ENCODE measurements around the gene CAMK2A. TPM values are rescaled to one million over a fixed set of nuclear protein-coding genes. Genes with fewer than 3 reads are reported as not detected.

Gene CAMK2A
- total and polyA plus RNA-seq, 2 donors (not counting 3 experiments of a cell fraction or from before 2014, with no cell fraction given), result not detected

- H3K9ac ChIP-seq (replicated peaks; ENCODE audit: extremely low read depth, insufficient read depth, low read length), result no peak overlapping the region
- no peaks in the 10 kb centered on the region for H3K36me3 ChIP-seq (ENCODE audit: control insufficient read depth in 2 of 2, extremely low read depth in 1 of 2, insufficient read depth in 2 of 2, low read length in 2 of 2)
- intact Hi-C loops (cut with micrococcal nuclease), result loop anchor here (5.0 kb wide), 1 partner anchor 52 kb away; no protein-coding TSS in a partner anchor
- no peaks in the 10 kb centered on the region for H3K27me3 ChIP-seq (ENCODE audit: control insufficient read depth in 2 of 2, insufficient read depth in 2 of 2, low read length in 2 of 2)
- DNase-seq (ENCODE audit: low read depth, low spot score) (no peak), FAIRE-seq (no peak)
- no peaks in the 10 kb centered on the region for H3K4me1 ChIP-seq (ENCODE audit: control insufficient read depth, extremely low read depth, insufficient read depth, low read length)
- no peak overlapping the region for H3K27ac ChIP-seq (ENCODE audit: insufficient read depth, low read depth, low read length)
- no peaks in the 10 kb centered on the region for H3K9me1 ChIP-seq (replicated peaks; ENCODE audit: control insufficient read depth, extremely low read depth, insufficient read depth, low read length)
- dilution Hi-C loops (cut with MboI; ENCODE audit: extremely low pct_ligation_motif_present, low sequenced_read_pairs), result no loop called here
- TF ChIP-seq GATA2 (IDR thresholded peaks at IDR 0.05; ENCODE audit: insufficient read depth, insufficient read length, low read depth, low read length), result no peak
- TF ChIP-seq JUN (IDR thresholded peaks at IDR 0.05; ENCODE audit: borderline replicate concordance, insufficient read depth, insufficient read length, low read depth), result no peak
- no peak for TF ChIP-seq MYC (IDR thresholded peaks at IDR 0.05; ENCODE audit: low read depth, low read length)
- TF ChIP-seq EZH2 (IDR thresholded peaks at IDR 0.05; ENCODE audit: borderline replicate concordance, low read depth, low read length, severe bottlenecking), result no peak
- no peak for TF ChIP-seq POLR2A (IDR thresholded peaks at IDR 0.05; ENCODE audit: low read depth, low read length)
- TF ChIP-seq, protein P1, sequence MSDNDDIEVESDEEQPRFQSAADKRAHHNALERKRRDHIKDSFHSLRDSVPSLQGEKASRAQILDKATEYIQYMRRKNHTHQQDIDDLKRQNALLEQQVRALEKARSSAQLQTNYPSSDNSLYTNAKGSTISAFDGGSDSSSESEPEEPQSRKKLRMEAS (IDR thresholded peaks at IDR 0.05; ENCODE audit: insufficient read depth, insufficient read length), result no peak
- no peak for TF ChIP-seq FOS (IDR thresholded peaks at IDR 0.05; ENCODE audit: borderline replicate concordance, insufficient read depth, low read length)
- no peak for TF ChIP-seq POLR2AphosphoS5 (IDR thresholded peaks at IDR 0.05; ENCODE audit: insufficient read depth, low read depth, low read length)
- no peak for TF ChIP-seq CTCF (IDR thresholded peaks at IDR 0.05; ENCODE audit: extremely low read depth in 1 of 2, insufficient read depth in 1 of 2, low read depth in 1 of 2, low read length in 2 of 2)
- no TSS peak for BruUV-seq (replicated peaks)
- no peaks in the 10 kb centered on the region for H3K9me3 ChIP-seq (replicated peaks; ENCODE audit: control insufficient read depth, insufficient read depth, low read length)
- ChIA-PET POLR2A (no interaction called here), CTCF (interaction anchor here (0.7 kb wide), 1 partner anchor 13 kb away, joined by 3 read pairs; no protein-coding TSS in a partner anchor)
- no peaks in the 10 kb centered on the region for H3K79me2 ChIP-seq (ENCODE audit: control insufficient read depth, insufficient read depth, low read length)
- H3K4me3 ChIP-seq (replicated peaks in 1 of 3; ENCODE audit: insufficient read depth in 1 of 3, low read depth in 1 of 3, low read length in 3 of 3), result no peak overlapping the region
- no peak overlapping the region for H2AFZ ChIP-seq (ENCODE audit: low read depth, low read length)
- H4K20me1 ChIP-seq (replicated peaks; ENCODE audit: control insufficient read depth, extremely low read depth, insufficient read depth, low read length), result no peaks in the 10 kb centered on the region
- no peak overlapping the region for H3K4me2 ChIP-seq (ENCODE audit: insufficient read depth, low read length)
Observed at GRCh38 chr5:150264667-150265603, 24.6 kb downstream of the CAMK2A start.

Measured in endothelial cell of umbilical vein (primary cell).